H1 (cell line): Measurements from ENCODE around the gene IQCC. TPM values are rescaled to one million over a fixed set of nuclear protein-coding genes. Genes with fewer than 3 reads are reported as not detected.

Source experiments
- ASH2L ChIP-seq: fragments of 200-600, 300-600 bp; sonication (generic); IDR thresholded peaks from one replicate; pipeline ENCODE4 v1.7.1; 2017; ENCODE audit warnings: low read length
- BCL11A ChIP-seq, 2 experiments: IDR thresholded peaks; one replicate each; pipeline ENCODE4 v1.6.1; 2011; ENCODE audit warnings: low read depth in 2 of 2, low read length in 2 of 2, mild to moderate bottlenecking in 2 of 2
- CREB1 ChIP-seq: IDR thresholded peaks from 2 replicates; pipeline ENCODE4 v1.6.1; 2012; ENCODE audit warnings: inconsistent platforms
- EGR1 ChIP-seq: IDR thresholded peaks from 2 replicates; pipeline ENCODE4 v1.6.1; 2011; ENCODE audit warnings: low read depth, low read length, borderline replicate concordance
- NANOG ChIP-seq: IDR thresholded peaks from 2 replicates; pipeline ENCODE4 v1.6.1; 2011; ENCODE audit warnings: low read length, low read depth, mild to moderate bottlenecking, inconsistent platforms; ENCODE audit not compliant: insufficient read depth, poor library complexity, severe bottlenecking
- NRF1 ChIP-seq: IDR thresholded peaks from 2 replicates; pipeline ENCODE4 v1.6.1; 2011; ENCODE audit warnings: mild to moderate bottlenecking, low read depth, low read length, improper control_type of control experiment
- TCF12 ChIP-seq: IDR thresholded peaks from 2 replicates; pipeline ENCODE4 v1.6.1; 2011; ENCODE audit warnings: low read depth, mild to moderate bottlenecking, low read length
- polyA plus RNA-seq, 7 experiments: library from polyadenylated mRNA; depleted of rRNA in 3 of 7; stranded (reverse) in 5 of 7; unstranded in 2 of 7; fragments of >200 nt in 5 of 7; fragments of 200-250 nt in 2 of 7; gene quantifications; 1 replicate in 5 of 7; 2 replicates in 1 of 7; 4 replicates in 1 of 7; pipeline versions ENCODE4 v1.2.1 to v1.2.3, GENCODE V29; 2011 to 2013; ENCODE audit warnings: missing spikeins in 2 of 7, mixed read lengths in 2 of 7
- total RNA-seq: library from RNA; stranded (reverse); fragmentation: NEBNext Ultra II Directional; extraction: Animal tissue kit (Norgen Biotek cat#: 25700); gene quantifications from 2 replicates; pipeline ENCODE4 v1.2.1, GENCODE V29; 2021

Gene IQCC
- total and polyA plus RNA-seq, 2 of the 8 experiments (the other 6 are each of a cell fraction or from before 2014, with no cell fraction given) = 2.5 to 4.2 TPM

- TF ChIP-seq ASH2L (no peak), TCF12 (no peak), EGR1 (no peak), CREB1 (no peak), NRF1 (no peak), BCL11A (IDR thresholded peaks at IDR 0.05; ENCODE audit: low read depth in 2 of 2, low read length in 2 of 2) (no peak), NANOG (no peak)
Observed at GRCh38 chr1:32246888-32247273, 41.4 kb downstream of the IQCC start, which contains the start of gene FAM167B (continued).
